Trophoblast cell (in vitro differentiated cells and primary cell): Measurements from ENCODE around the gene TP53BP1.

ENCODE experiments used
- DNase-seq, 2 donors: peaks; one replicate each; pipeline ENCODE4 v3.0.0-alpha.2; 2016
- H2AFZ ChIP-seq: 2 replicates; pipeline ENCODE4 v1.6.1; 2013; ENCODE audit warnings: low read length, moderate library complexity, mild to moderate bottlenecking; ENCODE audit not compliant: insufficient read depth, poor library complexity
- H2AK5ac ChIP-seq: 2 replicates; pipeline ENCODE4 v1.6.1; 2013; ENCODE audit warnings: mild to moderate bottlenecking, low read length
- H2BK120ac ChIP-seq: 2 replicates; pipeline ENCODE4 v1.6.1; 2013; ENCODE audit warnings: low read length, mild to moderate bottlenecking, moderate library complexity; ENCODE audit not compliant: insufficient read depth, poor library complexity
- H2BK12ac ChIP-seq: 2 replicates; pipeline ENCODE4 v1.6.1; 2013; ENCODE audit warnings: mild to moderate bottlenecking, low read length, moderate library complexity
- H2BK5ac ChIP-seq: 2 replicates; pipeline ENCODE4 v1.6.1; 2013; ENCODE audit warnings: low read length, low read depth, moderate library complexity, mild to moderate bottlenecking; ENCODE audit not compliant: poor library complexity
- H3K14ac ChIP-seq: 2 replicates; pipeline ENCODE4 v1.6.1; 2013; ENCODE audit warnings: mild to moderate bottlenecking, low read length
- H3K18ac ChIP-seq: 2 replicates; pipeline ENCODE4 v1.6.1; 2013; ENCODE audit warnings: mild to moderate bottlenecking, low read length
- H3K23ac ChIP-seq: 2 replicates; pipeline ENCODE4 v1.6.1; 2013; ENCODE audit warnings: low read length
- H3K27ac ChIP-seq: 2 replicates; pipeline ENCODE4 v1.5.1; 2013; ENCODE audit warnings: low read depth, mild to moderate bottlenecking, inconsistent platforms, low read length, moderate library complexity
- H3K27me3 ChIP-seq: 2 replicates; pipeline ENCODE4 v1.6.1; 2013; ENCODE audit warnings: inconsistent platforms, mild to moderate bottlenecking, low read length, moderate library complexity; ENCODE audit not compliant: insufficient read depth
- H3K36me3 ChIP-seq, 2 experiments: 1 replicate in 1 of 2; 2 replicates in 1 of 2; pipeline ENCODE4 v1.6.1; 2013; ENCODE audit warnings: low read length in 2 of 2, mild to moderate bottlenecking in 2 of 2, moderate library complexity in 1 of 2; ENCODE audit not compliant: insufficient read depth in 2 of 2, control insufficient read depth in 1 of 2
- H3K4ac ChIP-seq: 2 replicates; pipeline ENCODE4 v1.6.1; 2013; ENCODE audit warnings: low read depth, mild to moderate bottlenecking, low read length, moderate library complexity
- H3K4me1 ChIP-seq, 2 experiments: 1 replicate in 1 of 2; 2 replicates in 1 of 2; pipeline ENCODE4 v1.6.1; 2013; ENCODE audit warnings: low read length in 2 of 2, mild to moderate bottlenecking in 2 of 2, moderate library complexity in 1 of 2; ENCODE audit not compliant: insufficient read depth in 2 of 2, control insufficient read depth in 1 of 2
- H3K4me2 ChIP-seq: 2 replicates; pipeline ENCODE4 v1.6.1; 2013; ENCODE audit warnings: inconsistent platforms, mild to moderate bottlenecking, low read length, moderate library complexity
- H3K4me3 ChIP-seq: 2 replicates; pipeline ENCODE4 v1.5.1; 2013; ENCODE audit warnings: mild to moderate bottlenecking, low read depth, low read length, inconsistent platforms
- H3K79me1 ChIP-seq: one replicate; pipeline ENCODE4 v1.6.1; 2013; ENCODE audit warnings: low read length
- H3K79me2 ChIP-seq: 2 replicates; pipeline ENCODE4 v1.6.1; 2013; ENCODE audit warnings: low read length, mild to moderate bottlenecking; ENCODE audit not compliant: control insufficient read depth, insufficient read depth, poor library complexity
- H3K9ac ChIP-seq: 2 replicates; pipeline ENCODE4 v1.6.1; 2013; ENCODE audit warnings: mild to moderate bottlenecking, low read length
- H3K9me3 ChIP-seq: 2 replicates; pipeline ENCODE4 v1.6.1; 2013; ENCODE audit warnings: low read depth, mild to moderate bottlenecking, control low read depth, inconsistent platforms, low read length; ENCODE audit not compliant: insufficient read depth
- H4K12ac ChIP-seq: 2 replicates; pipeline ENCODE4 v1.6.1; 2013; ENCODE audit warnings: low read depth, mild to moderate bottlenecking, low read length, moderate library complexity
- H4K8ac ChIP-seq: 2 replicates; pipeline ENCODE4 v1.6.1; 2013; ENCODE audit warnings: low read depth, mild to moderate bottlenecking, low read length, moderate library complexity
- H4K91ac ChIP-seq: one replicate; pipeline ENCODE4 v1.6.1; 2013; ENCODE audit warnings: low read depth, mild to moderate bottlenecking, low read length, moderate library complexity
- WGBS: extraction: QIAGEN DNeasy Blood & Tissue Kit; methylation state at CpG from one replicate; pipeline ENCODE4 v1.1.7; 2013; ENCODE audit warnings: missing lambda C conversion rate; ENCODE audit not compliant: insufficient read length, insufficient coverage; ENCODE audit errors: extremely low coverage; 5-methylcytosine and 5-hydroxymethylcytosine counted together

TP53BP1 gene

DNA sequence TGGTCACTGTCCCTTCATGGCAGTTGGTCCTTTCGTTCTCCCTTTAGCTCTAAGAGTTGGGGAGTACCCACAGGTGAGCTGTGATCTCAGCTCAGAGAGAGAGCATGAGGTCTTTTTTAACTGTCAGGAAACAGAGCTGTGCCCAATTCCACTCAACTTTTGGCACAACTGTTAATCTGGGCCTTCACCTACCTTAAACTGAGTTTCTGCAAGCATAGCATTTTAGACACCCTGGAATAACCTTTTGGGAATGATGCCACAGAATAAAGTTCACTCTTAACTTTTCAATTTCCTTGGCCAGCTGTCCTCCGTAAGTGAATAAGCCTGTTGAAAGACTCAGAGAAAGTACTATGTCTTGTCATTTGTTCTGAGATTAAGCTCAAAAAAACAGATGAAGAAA is 86.1 kb downstream of the TP53BP1 start:
- peaks cover 0 to 5% of the 10 kb centered on the region in 2 experiments for H3K4me1 ChIP-seq
- H3K27ac ChIP-seq, result no peak overlapping the region
- H4K12ac ChIP-seq, result no peak overlapping the region
- no peak overlapping the region for H3K14ac ChIP-seq
- no peak overlapping the region for H3K4me3 ChIP-seq
- H3K9ac ChIP-seq, result no peak overlapping the region
- no peak overlapping the region for H2AK5ac ChIP-seq
- H4K91ac ChIP-seq, result no peak overlapping the region
- no CpG with 5 or more reads among the region's 2 CpGs for WGBS
- H3K18ac ChIP-seq, result no peak overlapping the region
- no peak overlapping the region for H3K23ac ChIP-seq
- H3K79me2 ChIP-seq, result no peaks in the 10 kb centered on the region
- H2BK5ac ChIP-seq, result no peak overlapping the region
- H3K9me3 ChIP-seq, result no peaks in the 10 kb centered on the region
- no peaks in the 10 kb centered on the region for H3K27me3 ChIP-seq
- DNase-seq, result no peak
- no peak overlapping the region for H4K8ac ChIP-seq
- no peak overlapping the region for H2BK12ac ChIP-seq
- H3K36me3 ChIP-seq, result peaks cover 17 to 37% of the 10 kb centered on the region in 2 experiments
- H2BK120ac ChIP-seq, result no peak overlapping the region
- no peaks in the 10 kb centered on the region for H3K79me1 ChIP-seq
- no peak overlapping the region for H3K4me2 ChIP-seq
- H2AFZ ChIP-seq, result no peak overlapping the region
- H3K4ac ChIP-seq, result no peak overlapping the region

- peaks cover 0 to 5% of the 10 kb centered on the region in 2 experiments for H3K4me1 ChIP-seq
- no peak overlapping the region for H3K18ac ChIP-seq
- H3K9me3 ChIP-seq, result no peaks in the 10 kb centered on the region
- H3K4ac ChIP-seq, result no peak overlapping the region
- no peak overlapping the region for H3K4me2 ChIP-seq
- no peak overlapping the region for H4K91ac ChIP-seq
- peaks cover 17 to 42% of the 10 kb centered on the region in 2 experiments for H3K36me3 ChIP-seq
- no peaks in the 10 kb centered on the region for H3K27me3 ChIP-seq
- no peak overlapping the region for H2BK12ac ChIP-seq
- no peak overlapping the region for H3K14ac ChIP-seq
- no peak overlapping the region for H3K23ac ChIP-seq
- H2AFZ ChIP-seq, result no peak overlapping the region
- no peak overlapping the region for H4K8ac ChIP-seq
- no CpG with 5 or more reads among the region's 2 CpGs for WGBS
- H2BK5ac ChIP-seq, result no peak overlapping the region
- no peak overlapping the region for H3K4me3 ChIP-seq
- H2BK120ac ChIP-seq, result no peak overlapping the region
- no peak for DNase-seq
- no peaks in the 10 kb centered on the region for H3K79me1 ChIP-seq
- no peak overlapping the region for H3K9ac ChIP-seq
- no peak overlapping the region for H4K12ac ChIP-seq
- H3K27ac ChIP-seq, result no peak overlapping the region
- H3K79me2 ChIP-seq, result no peaks in the 10 kb centered on the region
- H2AK5ac ChIP-seq, result no peak overlapping the region
Observed at GRCh38 chr15:43406189-43406588, 86.8 kb downstream of the TP53BP1 start.

GRCh38 chr15:43404130-43404529 is 88.8 kb downstream of the TP53BP1 start:
- Histone ChIP-seq H2AK5ac (no peak overlapping the region), H3K4me1 (peaks cover 0 to 5% of the 10 kb centered on the region in 2 experiments), H3K36me3 (peaks cover 21 to 46% of the 10 kb centered on the region in 2 experiments), H3K4me3 (no peak overlapping the region), H2AFZ (no peak overlapping the region), H3K27me3 (no peaks in the 10 kb centered on the region), H2BK120ac (no peak overlapping the region), H3K79me1 (no peaks in the 10 kb centered on the region), H3K23ac (no peak overlapping the region), H4K8ac (no peak overlapping the region), H3K14ac (no peak overlapping the region), H3K18ac (no peak overlapping the region), H2BK5ac (no peak overlapping the region), H2BK12ac (no peak overlapping the region), H3K27ac (no peak overlapping the region), H3K79me2 (no peaks in the 10 kb centered on the region), H3K4ac (no peak overlapping the region), H3K9me3 (no peaks in the 10 kb centered on the region), H4K91ac (no peak overlapping the region), H4K12ac (no peak overlapping the region), H3K4me2 (no peak overlapping the region), H3K9ac (no peak overlapping the region)
- WGBS, result no CpG with 5 or more reads among the region's 5 CpGs
- DNase-seq, result peak; percentile 49 to 79

GRCh38 chr15:43403616-43404015 is 89.3 kb downstream of the TP53BP1 start:
- H4K91ac ChIP-seq, result no peak overlapping the region
- no peak overlapping the region for H4K12ac ChIP-seq
- no peaks in the 10 kb centered on the region for H3K79me1 ChIP-seq
- peak; percentile 84 to 93 for DNase-seq
- no peaks in the 10 kb centered on the region for H3K27me3 ChIP-seq
- no peak overlapping the region for H4K8ac ChIP-seq
- no peak overlapping the region for H3K4ac ChIP-seq
- H3K23ac ChIP-seq, result no peak overlapping the region
- peaks cover 0 to 5% of the 10 kb centered on the region in 2 experiments for H3K4me1 ChIP-seq
- no peaks in the 10 kb centered on the region for H3K79me2 ChIP-seq
- H3K27ac ChIP-seq, result no peak overlapping the region
- H2AFZ ChIP-seq, result no peak overlapping the region
- no peak overlapping the region for H3K14ac ChIP-seq
- no peak overlapping the region for H2BK12ac ChIP-seq
- H3K36me3 ChIP-seq, result peaks cover 20 to 43% of the 10 kb centered on the region in 2 experiments
- H3K4me3 ChIP-seq, result no peak overlapping the region
- no peak overlapping the region for H2BK120ac ChIP-seq
- no peak overlapping the region for H3K9ac ChIP-seq
- H3K18ac ChIP-seq, result no peak overlapping the region
- no peaks in the 10 kb centered on the region for H3K9me3 ChIP-seq
- no peak overlapping the region for H2AK5ac ChIP-seq
- H2BK5ac ChIP-seq, result no peak overlapping the region
- WGBS, result no CpG with 5 or more reads among the region's 8 CpGs
- H3K4me2 ChIP-seq, result no peak overlapping the region
